Activated naive CD8-positive, alpha-beta T cell treated with anti-CD3 and anti-CD28 coated beads, Interleukin-2, amount 50 U/mL, for 16 hours (primary cell): ENCODE data around the gene PRSS53.

Source experiments
- DNase-seq: peaks from one replicate; pipeline ENCODE4 v3.0.0-alpha.2; 2020; ENCODE audit warnings: low read depth, low spot score

Gene PRSS53

DNA sequence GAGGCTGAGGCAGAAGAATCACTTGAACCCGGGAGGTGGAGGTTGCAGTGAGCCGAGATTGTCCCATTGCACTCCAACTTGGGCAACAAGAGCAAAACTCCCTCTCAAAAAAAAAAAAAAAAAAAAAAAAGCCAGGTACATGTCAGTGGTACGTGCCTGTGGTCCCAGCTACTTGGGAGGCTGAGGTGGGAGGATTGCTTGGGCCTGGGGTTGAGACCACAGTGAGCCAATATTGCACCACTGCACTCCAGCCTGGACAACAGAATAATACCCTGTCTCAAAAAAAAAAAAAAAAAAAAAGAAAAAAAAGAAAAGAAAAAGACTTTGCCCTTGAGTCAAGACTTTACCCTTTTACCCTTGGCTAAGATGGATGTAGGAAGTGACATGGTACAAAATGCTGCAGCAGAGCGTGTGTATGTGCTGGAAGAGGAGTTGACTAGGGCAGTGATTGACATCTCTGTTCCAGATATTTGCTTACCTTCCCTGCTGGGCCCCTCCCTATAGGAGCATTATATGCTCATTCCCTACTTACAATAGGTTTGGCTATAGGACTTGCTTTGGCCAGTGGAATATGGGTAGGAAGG, 44.8 kb downstream of the PRSS53 start:
- DNase-seq = no peak

DNA sequence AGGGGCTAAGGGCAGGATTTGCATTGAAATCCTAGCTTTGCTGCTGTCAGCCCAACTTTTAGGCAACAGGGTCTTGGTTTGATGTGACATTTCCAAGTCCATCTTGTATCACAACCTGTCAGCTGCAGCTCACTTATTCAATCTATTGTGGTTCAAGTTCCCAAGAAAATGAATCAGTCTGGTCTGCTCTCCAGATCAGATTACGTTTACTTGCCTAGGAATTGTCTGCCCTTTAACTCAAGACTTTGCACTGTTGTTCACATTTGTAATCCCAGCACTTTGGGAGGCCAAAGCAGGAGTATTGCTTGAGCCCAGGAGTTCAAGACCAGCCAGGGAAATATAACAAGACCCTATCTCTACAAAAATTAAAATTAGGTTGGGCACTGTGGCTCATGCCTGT, 45.4 kb downstream of the PRSS53 start:
- DNase-seq = no peak

DNA sequence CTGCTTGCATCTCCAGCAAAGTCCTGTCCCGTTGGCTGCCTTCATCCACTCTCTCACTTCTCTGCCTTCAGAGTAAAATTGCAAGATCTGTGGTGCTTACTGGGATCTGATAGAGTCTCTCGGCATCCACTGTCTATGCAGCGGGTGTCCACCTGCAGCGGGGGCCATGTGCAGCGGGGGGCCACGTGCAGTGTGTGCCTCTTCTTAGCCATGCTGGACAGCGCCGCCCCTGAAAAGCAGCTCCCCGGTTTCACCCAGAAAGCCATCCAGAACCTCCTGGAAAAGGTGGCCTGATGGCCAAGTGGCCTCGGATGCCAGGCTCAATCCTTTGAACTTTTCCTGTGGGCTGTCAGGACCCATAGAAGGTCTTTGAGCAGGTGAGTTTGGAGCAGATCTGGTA, 45.9 kb downstream of the PRSS53 start:
- no peak for DNase-seq

DNA sequence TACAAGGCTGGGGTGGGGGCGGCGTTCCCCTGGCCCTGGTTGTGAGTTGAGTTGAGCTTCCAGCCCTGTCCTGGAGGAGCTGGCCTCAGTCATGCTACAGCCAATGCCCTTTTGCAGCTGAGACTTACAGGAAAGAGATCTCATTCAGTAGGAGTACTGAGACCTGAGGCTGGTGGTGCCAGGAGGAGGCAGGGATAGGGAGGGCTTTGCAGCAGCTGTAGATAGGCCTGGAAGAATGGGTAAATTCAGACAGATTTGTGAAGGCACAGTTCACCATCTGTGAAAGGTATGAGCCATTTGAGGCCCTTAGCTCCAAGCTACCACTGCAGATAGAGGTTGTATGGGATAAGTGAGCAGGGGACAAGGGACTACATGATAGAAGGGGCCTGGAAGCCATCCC, 49.8 kb downstream of the PRSS53 start:
- DNase-seq = no peak

DNA sequence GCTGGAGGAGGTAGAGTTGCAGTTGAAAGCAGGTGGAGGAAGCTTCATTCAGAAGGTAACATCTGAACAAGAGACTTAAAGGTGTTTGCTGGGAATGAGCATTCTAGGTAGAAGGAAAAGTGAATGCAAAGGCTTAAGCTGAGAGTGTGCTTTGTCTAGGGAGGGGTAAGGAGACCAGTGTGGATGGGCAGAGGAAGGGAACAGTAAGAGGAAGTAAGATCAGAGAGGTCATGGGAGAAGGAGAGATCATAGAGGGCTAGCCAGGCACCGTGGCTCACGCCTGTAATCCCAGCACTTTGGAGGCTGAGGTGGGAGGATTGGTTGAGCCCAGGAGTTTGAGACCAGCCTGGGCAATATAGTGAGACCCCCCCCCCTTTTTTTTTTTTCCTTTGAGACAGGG, 52.1 kb downstream of the PRSS53 start:
- no peak for DNase-seq

DNA sequence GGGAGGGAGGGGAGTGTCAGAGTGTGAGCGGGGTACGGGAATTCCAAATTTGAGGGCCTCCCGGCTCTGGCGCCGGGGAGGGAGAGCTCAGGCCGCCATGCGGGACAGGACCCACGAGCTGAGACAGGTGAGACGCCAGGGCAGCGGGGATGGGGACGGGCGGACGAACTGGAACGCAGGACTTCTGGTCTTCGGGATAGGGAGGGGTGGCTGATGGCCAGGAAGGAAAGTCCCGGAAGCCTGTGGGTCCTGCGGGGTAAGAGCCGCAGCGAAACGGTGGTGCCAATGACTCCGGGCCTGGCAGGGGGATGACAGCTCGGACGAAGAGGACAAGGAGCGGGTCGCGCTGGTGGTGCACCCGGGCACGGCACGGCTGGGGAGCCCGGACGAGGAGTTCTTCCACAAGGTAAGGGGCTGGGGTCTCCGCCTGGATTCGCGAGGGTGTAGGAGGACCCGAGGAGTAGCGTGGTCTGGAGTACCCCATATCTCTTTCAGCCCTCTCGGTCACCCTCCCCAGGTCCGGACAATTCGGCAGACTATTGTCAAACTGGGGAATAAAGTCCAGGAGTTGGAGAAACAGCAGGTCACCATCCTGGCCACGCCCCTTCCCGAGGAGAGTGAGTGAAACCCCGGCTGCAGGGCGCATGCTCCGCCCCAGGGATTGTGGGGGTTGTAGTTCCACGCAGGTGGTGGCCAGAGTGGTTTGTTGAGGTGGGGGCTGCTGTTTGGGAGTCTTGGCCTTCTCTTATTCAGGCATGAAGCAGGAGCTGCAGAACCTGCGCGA, 54.8 kb downstream of the PRSS53 start:
- DNase-seq = peak; percentile 69
